Dermis microvascular lymphatic vessel endothelial cell (primary cell): ENCODE data around the gene FASTKD2. TPM values are rescaled to one million over a fixed set of nuclear protein-coding genes. Genes with fewer than 3 reads are reported as not detected.
"Not testable (repeated sequence)": the region's sequence is repeated elsewhere in the genome, so short reads cannot be mapped to it uniquely, and the experiment has no call there.

ENCODE experiments used
- DNase-seq, 2 donors: peaks; one replicate each; pipeline versions ENCODE4 v3.0.0 to v3.0.0-alpha.2; 2010; ENCODE audit warnings: low read depth in 2 of 2
- total RNA-seq: library from RNA; depleted of rRNA; stranded (reverse); fragments of >200 nt; gene quantifications from 2 replicates; pipeline ENCODE4 v1.2.1, GENCODE V29; 2014

The FASTKD2 gene
- total RNA-seq, 1 donor from 2014 or later, result 27.6 TPM

GRCh38 chr2:206790311-206790935, 25.0 kb downstream of the FASTKD2 start:
- no peak for DNase-seq

- DNase-seq, result no peak
Observed at GRCh38 chr2:206792645-206793044, 27.2 kb downstream of the FASTKD2 start.

- no peak for DNase-seq
Observed at GRCh38 chr2:206797376-206797775, 32.0 kb downstream of the FASTKD2 start.

- DNase-seq, result peak; percentile 54 to 87
Observed at GRCh38 chr2:206798000-206798399, 32.6 kb downstream of the FASTKD2 start.

GRCh38 chr2:206799083-206799482, 33.7 kb downstream of the FASTKD2 start:
- DNase-seq, result no peak

GRCh38 chr2:206800506-206801417, 35.4 kb downstream of the FASTKD2 start:
- DNase-seq, result peak; percentile 42 to 73

- no peak for DNase-seq
Observed at GRCh38 chr2:206801418-206802189, 36.2 kb downstream of the FASTKD2 start.

GRCh38 chr2:206802654-206803514, 37.5 kb downstream of the FASTKD2 start:
- DNase-seq, result no peak

GRCh38 chr2:206804326-206804725, 38.9 kb downstream of the FASTKD2 start:
- no peak for DNase-seq

- DNase-seq, result peak; percentile 36 to 42
Observed at GRCh38 chr2:206805887-206806607, 40.6 kb downstream of the FASTKD2 start.

- DNase-seq, result not testable (repeated sequence)
Observed at GRCh38 chr2:206807624-206808023, 42.2 kb downstream of the FASTKD2 start.

GRCh38 chr2:206812471-206812870, 47.1 kb downstream of the FASTKD2 start:
- not testable (repeated sequence) for DNase-seq

GRCh38 chr2:206814498-206814897, 49.1 kb downstream of the FASTKD2 start:
- no peak for DNase-seq

- no peak for DNase-seq
Observed at GRCh38 chr2:206820807-206821206, 55.4 kb downstream of the FASTKD2 start.

GRCh38 chr2:206823178-206823577, 57.8 kb downstream of the FASTKD2 start:
- no peak for DNase-seq

- no peak for DNase-seq
Observed at GRCh38 chr2:206824087-206824618, 58.7 kb downstream of the FASTKD2 start.

GRCh38 chr2:206824993-206825392, 59.6 kb downstream of the FASTKD2 start:
- DNase-seq, result no peak

- no peak for DNase-seq
Observed at GRCh38 chr2:206831442-206831995, 66.1 kb downstream of the FASTKD2 start.

- no peak for DNase-seq
Observed at GRCh38 chr2:206832873-206833272, 67.5 kb downstream of the FASTKD2 start.

GRCh38 chr2:206833291-206833690, 67.9 kb downstream of the FASTKD2 start:
- DNase-seq, result no peak
